PFSK-1 (cell line): ENCODE measurements around the gene RABGAP1.

Source experiments
- FOXP2 ChIP-seq: optimal IDR thresholded peaks from 2 replicates; pipeline ENCODE3; 2011; ENCODE audit warnings: borderline replicate concordance, control low read depth, inconsistent platforms; ENCODE audit not compliant: insufficient read depth; ENCODE audit errors: extremely low read length, extremely low read depth
- POLR2AphosphoS5 ChIP-seq: IDR thresholded peaks from 2 replicates; pipeline ENCODE4 v1.6.1; 2012; ENCODE audit warnings: low read depth, mild to moderate bottlenecking, control low read depth, low read length, moderate library complexity
- REST ChIP-seq, 2 experiments: IDR thresholded peaks; 2 replicates each; pipeline versions ENCODE4 v1.6.1 to v1.8.0; 2011 to 2012; ENCODE audit warnings: low read depth in 2 of 2, low read length in 2 of 2, control low read depth in 1 of 2, inconsistent platforms in 1 of 2, mild to moderate bottlenecking in 1 of 2, moderate library complexity in 1 of 2; ENCODE audit not compliant: insufficient read depth in 1 of 2
- SIN3A ChIP-seq: IDR thresholded peaks from 2 replicates; pipeline ENCODE4 v1.6.1; 2012; ENCODE audit warnings: mild to moderate bottlenecking, low read length, moderate library complexity, borderline replicate concordance; ENCODE audit not compliant: insufficient read depth
- TAF1 ChIP-seq: IDR thresholded peaks from 2 replicates; pipeline ENCODE4 v1.6.1; 2012; ENCODE audit warnings: low read length, control low read depth, borderline replicate concordance; ENCODE audit not compliant: insufficient read depth

The RABGAP1 gene

DNA sequence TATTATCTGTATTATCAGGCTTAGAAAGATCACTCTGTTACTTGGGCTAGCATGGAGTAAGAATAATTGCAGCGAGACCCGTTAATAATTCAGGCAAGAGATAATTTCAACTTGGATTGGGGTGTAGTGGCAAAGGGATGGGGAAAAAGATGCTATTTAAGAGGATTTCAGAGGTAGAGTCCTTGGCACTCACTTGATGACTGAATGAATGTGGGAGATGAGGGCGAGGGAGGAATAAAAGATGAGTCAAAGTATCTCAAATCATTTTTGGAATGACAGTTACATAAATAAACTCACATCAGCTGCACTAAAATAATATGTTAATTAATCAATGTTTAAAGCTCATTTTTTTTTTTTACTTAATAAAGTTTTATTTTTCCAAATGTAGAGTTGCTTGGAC is 88.2 kb downstream of the RABGAP1 start:
- TF ChIP-seq REST (IDR thresholded peaks at IDR 0.05; ENCODE audit: insufficient read depth in 1 of 2, low read depth in 2 of 2, low read length in 2 of 2) (no peak), SIN3A (no peak), POLR2AphosphoS5 (no peak), TAF1 (no peak), FOXP2 (no peak)

GRCh38 chr9:123031963-123032362 is 91.1 kb downstream of the RABGAP1 start:
- no peak for TF ChIP-seq POLR2AphosphoS5

- no peak for TF ChIP-seq FOXP2
- TF ChIP-seq TAF1 = no peak
- TF ChIP-seq SIN3A = no peak
- no peak for TF ChIP-seq POLR2AphosphoS5
- no peak for TF ChIP-seq REST (IDR thresholded peaks at IDR 0.05; ENCODE audit: insufficient read depth in 1 of 2, low read depth in 2 of 2, low read length in 2 of 2)
These were observed 92.5 kb downstream of the RABGAP1 start, which contains the start of gene GPR21 for GRCh38 chr9:123033352-123033751. GPR21 (plus strand) TSS chr9:123033667; CDS start chr9:123034567, 900 bp downstream.

DNA sequence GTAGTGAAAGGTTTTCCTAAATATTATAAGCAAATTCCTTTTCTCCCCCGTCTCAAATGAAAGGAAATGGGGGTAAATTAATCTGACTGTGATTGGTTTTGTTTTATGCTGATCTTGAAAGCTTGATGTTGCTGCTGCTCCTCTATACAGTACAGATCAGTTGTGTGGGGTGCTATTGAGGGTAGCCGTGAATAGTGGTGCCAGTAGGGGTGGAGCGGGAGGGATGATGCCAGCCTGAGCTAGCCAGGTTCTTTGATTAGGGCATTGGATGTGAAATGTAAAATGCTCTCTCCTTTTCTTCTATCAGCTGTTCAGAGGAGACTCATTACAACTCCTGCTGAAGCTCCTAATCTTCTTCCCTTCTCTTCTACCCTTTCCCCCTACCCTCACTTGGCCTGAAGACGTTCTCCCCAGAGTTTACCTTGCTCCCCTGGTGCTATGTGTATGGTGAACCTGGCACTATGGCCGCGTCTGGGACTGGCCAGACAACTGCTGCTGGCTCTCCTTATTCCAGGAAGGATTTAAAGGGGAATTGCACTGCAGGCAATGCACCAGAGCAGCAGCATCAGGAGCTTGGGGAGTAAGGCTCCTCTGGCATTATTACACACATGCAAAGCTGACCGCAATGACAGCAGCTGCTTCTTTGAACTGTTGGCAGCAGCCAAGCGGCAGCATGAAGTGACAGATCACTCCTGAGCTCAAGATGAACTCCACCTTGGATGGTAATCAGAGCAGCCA is 93.2 kb downstream of the RABGAP1 start:
- TF ChIP-seq TAF1 = no peak
- TF ChIP-seq POLR2AphosphoS5 = no peak
- no peak for TF ChIP-seq SIN3A
- TF ChIP-seq REST (IDR thresholded peaks at IDR 0.05; ENCODE audit: insufficient read depth in 1 of 2, low read depth in 2 of 2, low read length in 2 of 2) = no peak
- TF ChIP-seq FOXP2 = no peak

DNA sequence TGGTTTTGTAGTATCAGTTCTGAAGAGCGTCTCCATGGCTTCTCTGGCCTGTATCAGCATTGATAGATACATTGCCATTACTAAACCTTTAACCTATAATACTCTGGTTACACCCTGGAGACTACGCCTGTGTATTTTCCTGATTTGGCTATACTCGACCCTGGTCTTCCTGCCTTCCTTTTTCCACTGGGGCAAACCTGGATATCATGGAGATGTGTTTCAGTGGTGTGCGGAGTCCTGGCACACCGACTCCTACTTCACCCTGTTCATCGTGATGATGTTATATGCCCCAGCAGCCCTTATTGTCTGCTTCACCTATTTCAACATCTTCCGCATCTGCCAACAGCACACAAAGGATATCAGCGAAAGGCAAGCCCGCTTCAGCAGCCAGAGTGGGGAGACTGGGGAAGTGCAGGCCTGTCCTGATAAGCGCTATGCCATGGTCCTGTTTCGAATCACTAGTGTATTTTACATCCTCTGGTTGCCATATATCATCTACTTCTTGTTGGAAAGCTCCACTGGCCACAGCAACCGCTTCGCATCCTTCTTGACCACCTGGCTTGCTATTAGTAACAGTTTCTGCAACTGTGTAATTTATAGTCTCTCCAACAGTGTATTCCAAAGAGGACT is 94.2 kb downstream of the RABGAP1 start:
- no peak for TF ChIP-seq FOXP2
- no peak for TF ChIP-seq SIN3A
- no peak for TF ChIP-seq POLR2AphosphoS5
- TF ChIP-seq REST (IDR thresholded peaks at IDR 0.05; ENCODE audit: insufficient read depth in 1 of 2, low read depth in 2 of 2, low read length in 2 of 2) = no peak
- TF ChIP-seq TAF1 = no peak
